HL-60 (cell line): ENCODE measurements around the gene DCTN5.

Experiments used
- DNase-seq, 2 experiments: peaks; one replicate each; pipeline ENCODE4 v3.0.0-alpha.2; 2010 to 2020; ENCODE audit warnings: low read depth in 1 of 2, low spot score in 1 of 2
- H3K27ac ChIP-seq: fragments of 250-450 bp; sonication (Bioruptor Pico); replicated peaks from 2 replicates; pipeline ENCODE4 v1.5.1; 2020; ENCODE audit warnings: mild to moderate bottlenecking, moderate library complexity
- H3K27me3 ChIP-seq: fragments of 250-450 bp; sonication (Bioruptor Pico); 2 replicates; pipeline ENCODE4 v1.5.1; 2021; ENCODE audit warnings: mild to moderate bottlenecking, moderate library complexity; ENCODE audit not compliant: insufficient read depth, poor library complexity, severe bottlenecking
- H3K4me3 ChIP-seq: replicated peaks from 2 replicates; pipeline ENCODE4 v1.5.1; 2011; ENCODE audit warnings: mild to moderate bottlenecking, control low read depth, low read length; ENCODE audit not compliant: insufficient read depth
- CTCF ChIP-seq: IDR thresholded peaks from one replicate; pipeline ENCODE4 v1.5.1; 2011; ENCODE audit warnings: low read length, control low read depth, inconsistent platforms; ENCODE audit not compliant: insufficient read depth
- GABPA ChIP-seq: IDR thresholded peaks from 2 replicates; pipeline ENCODE4 v1.6.1; 2012; ENCODE audit warnings: low read depth
- POLR2AphosphoS5 ChIP-seq: IDR thresholded peaks from 2 replicates; pipeline ENCODE4 v1.6.1; 2012; ENCODE audit warnings: low read depth
- SPI1 ChIP-seq: IDR thresholded peaks from 2 replicates; pipeline ENCODE4 v1.6.1; 2012; ENCODE audit warnings: low read depth, mild to moderate bottlenecking, borderline replicate concordance
- TF ChIP-seq, protein P1 (sequence below): IDR thresholded peaks from 2 replicates; pipeline ENCODE4 v1.6.1; 2012; ENCODE audit warnings: low read depth; ENCODE audit not compliant: insufficient replicate concordance

Gene DCTN5

GRCh38 chr16:23666571-23667354 lies 25.5 kb downstream of the DCTN5 start:
- H3K27me3 ChIP-seq: no peaks in the 10 kb centered on the region
- DNase-seq: no peak
- no peak overlapping the region for H3K4me3 ChIP-seq
- TF ChIP-seq, protein P1, sequence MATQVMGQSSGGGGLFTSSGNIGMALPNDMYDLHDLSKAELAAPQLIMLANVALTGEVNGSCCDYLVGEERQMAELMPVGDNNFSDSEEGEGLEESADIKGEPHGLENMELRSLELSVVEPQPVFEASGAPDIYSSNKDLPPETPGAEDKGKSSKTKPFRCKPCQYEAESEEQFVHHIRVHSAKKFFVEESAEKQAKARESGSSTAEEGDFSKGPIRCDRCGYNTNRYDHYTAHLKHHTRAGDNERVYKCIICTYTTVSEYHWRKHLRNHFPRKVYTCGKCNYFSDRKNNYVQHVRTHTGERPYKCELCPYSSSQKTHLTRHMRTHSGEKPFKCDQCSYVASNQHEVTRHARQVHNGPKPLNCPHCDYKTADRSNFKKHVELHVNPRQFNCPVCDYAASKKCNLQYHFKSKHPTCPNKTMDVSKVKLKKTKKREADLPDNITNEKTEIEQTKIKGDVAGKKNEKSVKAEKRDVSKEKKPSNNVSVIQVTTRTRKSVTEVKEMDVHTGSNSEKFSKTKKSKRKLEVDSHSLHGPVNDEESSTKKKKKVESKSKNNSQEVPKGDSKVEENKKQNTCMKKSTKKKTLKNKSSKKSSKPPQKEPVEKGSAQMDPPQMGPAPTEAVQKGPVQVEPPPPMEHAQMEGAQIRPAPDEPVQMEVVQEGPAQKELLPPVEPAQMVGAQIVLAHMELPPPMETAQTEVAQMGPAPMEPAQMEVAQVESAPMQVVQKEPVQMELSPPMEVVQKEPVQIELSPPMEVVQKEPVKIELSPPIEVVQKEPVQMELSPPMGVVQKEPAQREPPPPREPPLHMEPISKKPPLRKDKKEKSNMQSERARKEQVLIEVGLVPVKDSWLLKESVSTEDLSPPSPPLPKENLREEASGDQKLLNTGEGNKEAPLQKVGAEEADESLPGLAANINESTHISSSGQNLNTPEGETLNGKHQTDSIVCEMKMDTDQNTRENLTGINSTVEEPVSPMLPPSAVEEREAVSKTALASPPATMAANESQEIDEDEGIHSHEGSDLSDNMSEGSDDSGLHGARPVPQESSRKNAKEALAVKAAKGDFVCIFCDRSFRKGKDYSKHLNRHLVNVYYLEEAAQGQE: no peak
- TF ChIP-seq CTCF (no peak), POLR2AphosphoS5 (no peak), GABPA (no peak), SPI1 (no peak)
- no peak overlapping the region for H3K27ac ChIP-seq

DNA sequence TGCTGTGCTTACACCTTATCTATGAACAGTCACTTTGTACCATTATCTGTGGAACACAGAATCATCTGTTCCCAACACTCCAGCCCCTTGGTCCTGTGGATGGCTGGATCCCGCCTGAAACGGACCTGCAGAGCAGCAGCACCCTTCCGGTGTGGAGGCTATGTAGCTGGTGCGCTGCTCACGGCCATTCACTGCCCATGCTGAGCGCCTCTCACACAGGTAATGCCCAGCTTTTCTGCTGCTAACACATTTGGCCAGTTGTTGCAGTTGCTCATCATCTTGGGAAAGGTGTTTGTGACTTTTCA lies 26.0 kb downstream of the DCTN5 start:
- DNase-seq: no peak
- Histone ChIP-seq H3K27me3 (no peaks in the 10 kb centered on the region), H3K27ac (no peak overlapping the region), H3K4me3 (no peak overlapping the region)
- TF ChIP-seq, protein P1: no peak
- TF ChIP-seq POLR2AphosphoS5 (no peak), GABPA (no peak), SPI1 (no peak), CTCF (no peak)

- no peak overlapping the region for H3K4me3 ChIP-seq
- H3K27ac ChIP-seq: no peak overlapping the region
Observed at GRCh38 chr16:23668225-23668624, 27.0 kb downstream of the DCTN5 start.

More at GRCh38 chr16:23668225-23668624, 27.0 kb downstream of the DCTN5 start:
- H3K27me3 ChIP-seq: no peaks in the 10 kb centered on the region
- DNase-seq: no peak
- TF ChIP-seq CTCF (no peak), GABPA (no peak), POLR2AphosphoS5 (no peak), SPI1 (no peak)
- TF ChIP-seq, protein P1: no peak
